Sigmoid colon (tissue), 7 donors: ENCODE measurements around the gene C19orf67. TPM values are rescaled to one million over a fixed set of nuclear protein-coding genes. Genes with fewer than 3 reads are reported as not detected.

Source experiments
- DNase-seq: peaks from one replicate; pipeline ENCODE4 v3.0.0-alpha.2; 2019
- H3K27ac ChIP-seq, 4 donors: fragments of 200-600 bp; sonication (generic); one replicate each; pipeline ENCODE4 v1.5.1; 2016 to 2019; ENCODE audit warnings: mild to moderate bottlenecking in 1 of 4
- H3K27me3 ChIP-seq, 3 donors: fragments of 200-600 bp; sonication (generic); one replicate each; pipeline ENCODE4 v1.5.1; 2019; ENCODE audit warnings: mild to moderate bottlenecking in 1 of 3
- H3K36me3 ChIP-seq, 4 donors: fragments of 200-600 bp; sonication (generic); one replicate each; pipeline ENCODE4 v1.5.1; 2016 to 2019
- H3K4me1 ChIP-seq, 4 donors: fragments of 200-600 bp; sonication (generic); one replicate each; pipeline ENCODE4 v1.5.1; 2017 to 2019
- H3K4me3 ChIP-seq, 4 donors: fragments of 200-600 bp; sonication (generic); one replicate each; pipeline ENCODE4 v1.5.1; 2017 to 2019; ENCODE audit warnings: mild to moderate bottlenecking in 2 of 4, moderate library complexity in 1 of 4
- H3K9me3 ChIP-seq, 4 donors: fragments of 200-600 bp in 3 of 4; sonication (generic) in 3 of 4; one replicate each; pipeline versions ENCODE4 v1.5.1 to v1.6.1; 2013 to 2019
- EP300 ChIP-seq, 4 donors: sonication (generic); formaldehyde crosslinking; IDR thresholded peaks; one replicate each; pipeline ENCODE4 v1.6.1; 2017; ENCODE audit warnings: antibody characterized with exemption in 4 of 4
- POLR2A ChIP-seq, 2 donors: fragments of 450-650 bp; IDR thresholded peaks; one replicate each; pipeline ENCODE4 v1.6.1; 2016; ENCODE audit warnings: antibody characterized with exemption in 2 of 2, mild to moderate bottlenecking in 2 of 2, moderate library complexity in 2 of 2
- POLR2AphosphoS5 ChIP-seq, 4 donors: sonication (generic); formaldehyde crosslinking; IDR thresholded peaks; one replicate each; pipeline ENCODE4 v1.6.1; 2017; ENCODE audit warnings: antibody characterized with exemption in 4 of 4
- WGBS, 2 donors: extraction: QIAGEN DNeasy Blood & Tissue Kit; methylation state at CpG; one replicate each; pipeline ENCODE4 v1.1.7; 2013; 5-methylcytosine and 5-hydroxymethylcytosine counted together
- intact Hi-C: fragments of 100-400 bp; cut with DNase I; formaldehyde crosslinking; loops from one replicate; pipeline ENCODE4 v1.15.1; 2023
- polyA plus RNA-seq, 3 donors: library from polyadenylated mRNA; stranded (reverse); fragments of 200-250 nt; gene quantifications; one replicate each; pipeline ENCODE4 v1.2.3, GENCODE V29; 2013
- total RNA-seq, 4 donors: library from RNA; depleted of rRNA; stranded (reverse); fragments of >200 nt; gene quantifications; one replicate each; pipeline ENCODE4 v1.1.0, GENCODE V29; 2016
- TF ChIP-seq, protein P1 (sequence below), 4 experiments: fragments of 450-650 bp in 3 of 4; fragments of 200-600 bp in 1 of 4; IDR thresholded peaks; one replicate each; pipeline ENCODE4 v1.5.1; 2016 to 2019; ENCODE audit warnings: antibody characterized with exemption in 4 of 4, mild to moderate bottlenecking in 3 of 4, moderate library complexity in 2 of 4
- donor health status: healthy with polysubstance abuse.
- donor health status: Bipolar disorder and iron deficiency.
- donor health status: healthy.

The C19orf67 gene
- total and polyA plus RNA-seq, 7 donors: 0.06 TPM; not detected in 6

DNA sequence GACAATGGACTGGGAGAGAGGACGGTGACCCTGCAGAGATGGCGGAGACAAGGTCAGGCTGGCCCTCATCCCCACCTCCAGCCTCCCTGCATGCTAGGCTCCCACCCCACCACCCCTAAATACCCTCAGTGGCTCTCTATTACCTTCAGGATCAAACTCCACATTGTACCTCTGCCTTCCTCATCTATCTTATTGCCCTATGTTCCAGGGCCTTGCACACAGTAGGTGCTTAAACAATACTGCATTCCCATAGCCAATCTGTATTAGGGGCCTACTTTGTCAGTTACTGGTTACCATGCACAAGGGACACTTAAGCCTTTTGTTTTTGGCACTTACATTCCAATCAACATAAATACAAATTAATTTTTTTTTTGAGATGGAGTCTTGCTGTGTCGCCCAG is 30.2 kb downstream of the C19orf67 start:
- Histone ChIP-seq H3K27me3 (peaks cover 9 to 37% (median 34%) of the 10 kb centered on the region in 3 donors), H3K4me1 (peaks cover 0 to 16% (median 9%) of the 10 kb centered on the region in 4 donors), H3K27ac (no peak overlapping the region), H3K9me3 (no peaks in the 10 kb centered on the region), H3K4me3 (no peak overlapping the region), H3K36me3 (no peaks in the 10 kb centered on the region)
- no peak for DNase-seq
- TF ChIP-seq POLR2AphosphoS5 (IDR thresholded peaks at IDR 0.05) (no peak), EP300 (IDR thresholded peaks at IDR 0.05) (no peak), POLR2A (IDR thresholded peaks at IDR 0.05) (no peak)
- TF ChIP-seq, protein P1, sequence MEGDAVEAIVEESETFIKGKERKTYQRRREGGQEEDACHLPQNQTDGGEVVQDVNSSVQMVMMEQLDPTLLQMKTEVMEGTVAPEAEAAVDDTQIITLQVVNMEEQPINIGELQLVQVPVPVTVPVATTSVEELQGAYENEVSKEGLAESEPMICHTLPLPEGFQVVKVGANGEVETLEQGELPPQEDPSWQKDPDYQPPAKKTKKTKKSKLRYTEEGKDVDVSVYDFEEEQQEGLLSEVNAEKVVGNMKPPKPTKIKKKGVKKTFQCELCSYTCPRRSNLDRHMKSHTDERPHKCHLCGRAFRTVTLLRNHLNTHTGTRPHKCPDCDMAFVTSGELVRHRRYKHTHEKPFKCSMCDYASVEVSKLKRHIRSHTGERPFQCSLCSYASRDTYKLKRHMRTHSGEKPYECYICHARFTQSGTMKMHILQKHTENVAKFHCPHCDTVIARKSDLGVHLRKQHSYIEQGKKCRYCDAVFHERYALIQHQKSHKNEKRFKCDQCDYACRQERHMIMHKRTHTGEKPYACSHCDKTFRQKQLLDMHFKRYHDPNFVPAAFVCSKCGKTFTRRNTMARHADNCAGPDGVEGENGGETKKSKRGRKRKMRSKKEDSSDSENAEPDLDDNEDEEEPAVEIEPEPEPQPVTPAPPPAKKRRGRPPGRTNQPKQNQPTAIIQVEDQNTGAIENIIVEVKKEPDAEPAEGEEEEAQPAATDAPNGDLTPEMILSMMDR (IDR thresholded peaks at IDR 0.05): no peak
- 86 to 91% methylated on average over 3 of the region's 3 CpGs for WGBS, 2 donors
- intact Hi-C loops: no loop called here

DNA sequence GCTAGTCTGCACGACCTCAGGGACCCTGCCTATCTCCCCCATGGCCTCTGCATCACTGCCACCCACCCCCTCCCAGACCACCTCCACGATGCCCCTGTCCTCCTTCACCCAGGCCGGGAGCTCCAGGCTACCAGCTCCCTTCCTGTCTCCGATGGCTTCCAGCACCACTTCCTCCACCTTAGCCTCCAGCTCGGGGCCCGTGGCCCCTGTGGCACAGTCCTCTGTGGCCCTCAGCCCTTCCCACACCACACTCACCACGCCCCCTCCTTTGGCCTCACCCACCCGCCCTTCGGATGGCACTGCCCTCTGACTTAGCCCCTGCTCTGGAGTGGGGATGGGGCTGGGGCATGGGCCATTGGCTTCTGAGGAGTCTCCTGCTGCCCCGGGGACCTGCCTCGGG is 30.9 kb downstream of the C19orf67 start:
- TF ChIP-seq POLR2AphosphoS5 (IDR thresholded peaks at IDR 0.05): no peak
- TF ChIP-seq EP300 (IDR thresholded peaks at IDR 0.05): no peak
- TF ChIP-seq, protein P1 (IDR thresholded peaks at IDR 0.05): no peak
- no peak for TF ChIP-seq POLR2A (IDR thresholded peaks at IDR 0.05)
- 54 to 58% methylated on average over 11 of the region's 11 CpGs for WGBS, 2 donors
- intact Hi-C loops: no loop called here

DNA sequence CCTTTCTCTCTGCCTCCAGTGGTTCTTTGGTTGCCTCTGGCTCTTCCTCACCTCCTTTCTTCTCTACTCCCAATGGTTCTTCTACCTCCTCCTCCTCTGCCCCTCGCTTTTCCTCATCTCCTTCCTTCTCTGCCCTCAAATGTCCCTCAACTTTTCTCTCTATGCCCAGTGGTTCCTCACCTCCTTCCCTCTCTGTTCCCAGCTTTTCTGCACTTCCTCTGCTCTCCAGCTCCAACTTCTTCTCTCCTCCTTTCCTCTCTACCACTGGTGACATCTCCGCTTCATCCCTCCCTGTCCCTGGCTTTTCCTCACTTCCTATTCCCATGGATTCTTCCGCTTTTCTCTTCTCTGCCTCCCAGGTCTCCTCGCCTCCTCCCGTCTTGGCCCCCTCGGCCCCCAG is 31.5 kb downstream of the C19orf67 start:
- 81 to 97% methylated on average over 6 of the region's 6 CpGs for whole genome bisulfite sequencing, 2 donors
- Histone ChIP-seq H3K4me3 (no peak overlapping the region), H3K9me3 (no peaks in the 10 kb centered on the region), H3K4me1 (peaks cover 0 to 16% (median 9%) of the 10 kb centered on the region in 4 donors), H3K27ac (no peak overlapping the region), H3K36me3 (no peaks in the 10 kb centered on the region), H3K27me3 (peaks cover 9 to 24% (median 21%) of the 10 kb centered on the region in 3 donors)
- intact Hi-C loops: no loop called here
- TF ChIP-seq POLR2A (IDR thresholded peaks at IDR 0.05) (no peak), POLR2AphosphoS5 (IDR thresholded peaks at IDR 0.05) (no peak), EP300 (IDR thresholded peaks at IDR 0.05) (no peak)
- TF ChIP-seq, protein P1 (IDR thresholded peaks at IDR 0.05): no peak
- DNase-seq: no peak

More for the DNA sequence above, 30.9 kb downstream of the C19orf67 start:
- no peak overlapping the region for H3K27ac ChIP-seq
- peaks cover 0 to 16% (median 9%) of the 10 kb centered on the region in 4 donors for H3K4me1 ChIP-seq
- no peak overlapping the region for H3K4me3 ChIP-seq
- peaks cover 9 to 31% (median 28%) of the 10 kb centered on the region in 3 donors for H3K27me3 ChIP-seq
- no peaks in the 10 kb centered on the region for H3K9me3 ChIP-seq
- DNase-seq: no peak
- no peaks in the 10 kb centered on the region for H3K36me3 ChIP-seq

DNA sequence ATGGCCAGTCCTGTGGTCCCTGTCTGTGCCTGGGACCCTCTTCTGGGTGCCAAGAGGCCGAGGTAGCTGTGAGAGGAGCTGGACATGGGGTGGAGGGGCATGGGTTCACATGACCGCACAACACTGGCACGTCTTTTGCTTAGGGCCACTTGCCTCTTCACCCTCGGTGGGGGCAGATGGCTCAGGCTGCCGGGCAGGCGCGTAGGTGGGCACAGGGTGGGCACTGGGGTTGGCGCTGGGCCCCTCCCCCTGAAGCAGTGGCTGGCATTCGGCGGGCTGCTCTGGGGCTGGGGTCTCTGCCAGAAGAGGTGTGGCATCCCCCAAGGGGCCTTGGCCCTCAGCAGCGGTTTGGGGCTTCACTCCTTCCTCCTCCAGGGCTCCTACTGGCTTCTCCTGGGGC is 32.1 kb downstream of the C19orf67 start:
- H3K4me1 ChIP-seq: peaks cover 0 to 13% (median 9%) of the 10 kb centered on the region in 4 donors
- no peak overlapping the region for H3K4me3 ChIP-seq
- H3K27ac ChIP-seq: no peak overlapping the region
- intact Hi-C loops: no loop called here
- H3K36me3 ChIP-seq: no peaks in the 10 kb centered on the region
- TF ChIP-seq EP300 (IDR thresholded peaks at IDR 0.05) (no peak), POLR2A (IDR thresholded peaks at IDR 0.05) (no peak), POLR2AphosphoS5 (IDR thresholded peaks at IDR 0.05) (no peak)
- TF ChIP-seq, protein P1 (IDR thresholded peaks at IDR 0.05): no peak
- H3K9me3 ChIP-seq: no peaks in the 10 kb centered on the region
- peaks cover 9 to 18% (median 15%) of the 10 kb centered on the region in 3 donors for H3K27me3 ChIP-seq
- WGBS, 2 donors: 94% methylated on average over 11 of the region's 11 CpGs
- DNase-seq: no peak

DNA sequence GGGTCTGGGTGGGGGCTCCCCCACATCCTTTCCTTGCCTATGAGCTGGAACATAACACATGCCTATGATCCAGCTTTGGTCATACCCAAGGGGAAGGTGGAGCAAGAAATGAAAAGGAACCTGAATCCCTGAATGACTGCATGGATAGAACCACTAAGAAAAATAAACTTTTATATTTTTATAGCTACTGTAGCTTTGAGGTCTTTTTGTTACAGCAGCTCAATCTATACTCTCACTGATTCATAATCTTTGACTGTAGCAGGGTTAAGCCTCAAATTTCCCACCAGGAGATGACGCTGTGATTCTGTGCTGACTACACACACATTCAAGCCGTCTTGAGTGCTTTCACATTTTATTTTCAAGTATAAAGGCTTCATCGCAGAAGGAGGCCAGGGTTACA is 32.6 kb downstream of the C19orf67 start:
- no peak for DNase-seq
- Histone ChIP-seq H3K36me3 (no peaks in the 10 kb centered on the region), H3K27me3 (peaks cover 9 to 14% (median 11%) of the 10 kb centered on the region in 3 donors), H3K9me3 (no peaks in the 10 kb centered on the region), H3K27ac (no peak overlapping the region), H3K4me3 (no peak overlapping the region), H3K4me1 (peaks cover 0 to 12% (median 8%) of the 10 kb centered on the region in 4 donors)
- TF ChIP-seq, protein P1 (IDR thresholded peaks at IDR 0.05): no peak
- TF ChIP-seq EP300 (IDR thresholded peaks at IDR 0.05) (no peak), POLR2AphosphoS5 (IDR thresholded peaks at IDR 0.05) (no peak)
- WGBS, 2 donors: 94 to 97% methylated on average over 3 of the region's 3 CpGs
- intact Hi-C loops: no loop called here
